Measurements from ENCODE around the gene CAPN2.

Gene CAPN2

GRCh38 chr1:223712194-223712849, at the start of gene CAPN2:
CAPN2 (plus strand) TSS chr1:223712539; CDS start chr1:223712641, 102 bp downstream.
- no peak for DNase-seq

GRCh38 chr1:223662943-223663342, 49.4 kb upstream of the CAPN2 start:
- DNase-seq = no peak

- no peak for DNase-seq
Observed at GRCh38 chr1:223664106-223664505, 48.2 kb upstream of the CAPN2 start.

- DNase-seq = no peak
Observed at GRCh38 chr1:223665592-223666312, 46.6 kb upstream of the CAPN2 start, which contains the start of gene CAPN8. CAPN8 (minus strand) TSS chr1:223665701; CDS start chr1:223665646, 55 bp downstream.

GRCh38 chr1:223667484-223668182, 44.7 kb upstream of the CAPN2 start:
- DNase-seq = no peak

- no peak for DNase-seq
Observed at GRCh38 chr1:223669003-223669795, 43.1 kb upstream of the CAPN2 start.

GRCh38 chr1:223670458-223671159, 41.7 kb upstream of the CAPN2 start:
- peak; percentile 5 for DNase-seq

GRCh38 chr1:223674119-223674890, 38.0 kb upstream of the CAPN2 start:
- DNase-seq = no peak

GRCh38 chr1:223678841-223679240, 33.5 kb upstream of the CAPN2 start:
- DNase-seq = no peak

- no peak for DNase-seq
Observed at GRCh38 chr1:223680188-223680587, 32.2 kb upstream of the CAPN2 start.

- no peak for DNase-seq
Observed at GRCh38 chr1:223682502-223682901, 29.8 kb upstream of the CAPN2 start.

GRCh38 chr1:223683586-223684487, 28.5 kb upstream of the CAPN2 start:
- peak; percentile 40 for DNase-seq

- no peak for DNase-seq
Observed at GRCh38 chr1:223684488-223684792, 27.9 kb upstream of the CAPN2 start.

GRCh38 chr1:223691121-223691520, 21.2 kb upstream of the CAPN2 start:
- no peak for DNase-seq

- no peak for DNase-seq
Observed at GRCh38 chr1:223695014-223695548, 17.3 kb upstream of the CAPN2 start.

- DNase-seq = no peak
Observed at GRCh38 chr1:223695941-223696340, 16.4 kb upstream of the CAPN2 start.

- no peak for DNase-seq
Observed at GRCh38 chr1:223700388-223700918, 11.9 kb upstream of the CAPN2 start.

GRCh38 chr1:223700942-223701637, 11.2 kb upstream of the CAPN2 start:
- DNase-seq = no peak
